ENCODE measurements around the gene WAC. TPM values are rescaled to one million over a fixed set of nuclear protein-coding genes. Genes with fewer than 3 reads are reported as not detected.
A peak's percentile ranks its signal among the peaks of the same experiment; 100 is the strongest.
"Not testable (repeated sequence)": the region's sequence is repeated elsewhere in the genome, so short reads cannot be mapped to it uniquely, and the experiment has no call there.

The WAC gene
- total RNA-seq, 4 donors from 2014 or later: 165 to 189 (median 169) TPM

DNA sequence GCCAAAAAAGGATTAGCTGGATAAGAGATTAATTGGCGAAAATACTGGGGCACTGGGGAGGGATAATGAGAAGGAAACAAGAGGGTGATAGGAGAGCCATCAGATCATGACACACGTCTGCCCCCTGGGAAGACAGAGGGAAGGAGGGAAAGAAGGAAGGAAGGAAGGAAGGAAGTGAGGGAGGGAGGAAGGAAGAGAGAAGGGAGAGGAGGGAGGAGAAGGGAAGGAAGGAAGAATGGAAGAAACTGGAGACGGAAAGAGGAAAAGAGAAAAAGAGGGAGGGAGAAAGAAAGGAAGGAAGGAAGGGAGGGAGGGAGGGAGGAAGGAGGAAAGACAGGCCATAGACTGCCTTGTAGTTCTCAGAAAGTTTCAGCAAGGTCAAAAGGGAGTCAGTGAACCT is 37.8 kb upstream of the WAC start:
- Histone ChIP-seq H3K27me3 (no peaks in the 10 kb centered on the region), H3K9me3 (no peaks in the 10 kb centered on the region), H3K27ac (no peak overlapping the region), H3K4me3 (replicated peaks in 1 of 3) (no peak overlapping the region), H3K36me3 (no peaks in the 10 kb centered on the region), H3K4me1 (peaks cover 0 to 8% of the 10 kb centered on the region in 2 donors)
- DNase-seq: no peak
- intact Hi-C loops (cut with DNase I): no loop called here
- 86 to 90% methylated on average over 3 of the region's 3 CpGs for WGBS, 2 donors
- TF ChIP-seq POLR2A (IDR thresholded peaks at IDR 0.05): no peak
- TF ChIP-seq, protein P1, sequence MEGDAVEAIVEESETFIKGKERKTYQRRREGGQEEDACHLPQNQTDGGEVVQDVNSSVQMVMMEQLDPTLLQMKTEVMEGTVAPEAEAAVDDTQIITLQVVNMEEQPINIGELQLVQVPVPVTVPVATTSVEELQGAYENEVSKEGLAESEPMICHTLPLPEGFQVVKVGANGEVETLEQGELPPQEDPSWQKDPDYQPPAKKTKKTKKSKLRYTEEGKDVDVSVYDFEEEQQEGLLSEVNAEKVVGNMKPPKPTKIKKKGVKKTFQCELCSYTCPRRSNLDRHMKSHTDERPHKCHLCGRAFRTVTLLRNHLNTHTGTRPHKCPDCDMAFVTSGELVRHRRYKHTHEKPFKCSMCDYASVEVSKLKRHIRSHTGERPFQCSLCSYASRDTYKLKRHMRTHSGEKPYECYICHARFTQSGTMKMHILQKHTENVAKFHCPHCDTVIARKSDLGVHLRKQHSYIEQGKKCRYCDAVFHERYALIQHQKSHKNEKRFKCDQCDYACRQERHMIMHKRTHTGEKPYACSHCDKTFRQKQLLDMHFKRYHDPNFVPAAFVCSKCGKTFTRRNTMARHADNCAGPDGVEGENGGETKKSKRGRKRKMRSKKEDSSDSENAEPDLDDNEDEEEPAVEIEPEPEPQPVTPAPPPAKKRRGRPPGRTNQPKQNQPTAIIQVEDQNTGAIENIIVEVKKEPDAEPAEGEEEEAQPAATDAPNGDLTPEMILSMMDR (IDR thresholded peaks at IDR 0.05): no peak

DNA sequence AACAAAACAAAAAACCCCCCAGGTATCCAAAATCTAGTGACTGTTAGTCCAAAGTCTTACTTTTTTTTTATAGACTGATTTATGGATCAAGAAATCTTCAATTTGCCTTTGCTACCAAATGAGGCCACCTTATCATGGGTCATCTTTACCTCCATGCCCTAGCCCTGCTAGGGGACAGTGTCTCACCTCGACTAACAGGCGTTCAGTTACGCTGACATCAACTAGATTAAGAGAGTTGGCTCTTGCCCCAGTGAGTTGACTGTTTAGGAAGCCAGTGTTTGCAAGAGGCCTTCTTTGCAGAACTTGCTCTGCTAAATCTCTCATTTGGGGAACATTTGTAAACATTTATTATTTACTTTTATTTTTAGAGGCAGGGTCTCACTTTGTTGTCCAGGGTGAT is 36.9 kb upstream of the WAC start:
- Histone ChIP-seq H3K9me3 (no peaks in the 10 kb centered on the region), H3K27ac (peak overlapping the region in 1 of 3 donors; percentile 28), H3K4me3 (replicated peaks in 1 of 3) (no peak overlapping the region), H3K36me3 (no peaks in the 10 kb centered on the region), H3K4me1 (peaks cover 0 to 14% of the 10 kb centered on the region in 2 donors), H3K27me3 (no peaks in the 10 kb centered on the region)
- intact Hi-C loops (cut with DNase I): no loop called here
- DNase-seq: no peak
- TF ChIP-seq POLR2A (IDR thresholded peaks at IDR 0.05): no peak
- TF ChIP-seq, protein P1 (IDR thresholded peaks at IDR 0.05): no peak
- WGBS, 2 donors: 74 to 77% methylated on average over 3 of the region's 3 CpGs

DNA sequence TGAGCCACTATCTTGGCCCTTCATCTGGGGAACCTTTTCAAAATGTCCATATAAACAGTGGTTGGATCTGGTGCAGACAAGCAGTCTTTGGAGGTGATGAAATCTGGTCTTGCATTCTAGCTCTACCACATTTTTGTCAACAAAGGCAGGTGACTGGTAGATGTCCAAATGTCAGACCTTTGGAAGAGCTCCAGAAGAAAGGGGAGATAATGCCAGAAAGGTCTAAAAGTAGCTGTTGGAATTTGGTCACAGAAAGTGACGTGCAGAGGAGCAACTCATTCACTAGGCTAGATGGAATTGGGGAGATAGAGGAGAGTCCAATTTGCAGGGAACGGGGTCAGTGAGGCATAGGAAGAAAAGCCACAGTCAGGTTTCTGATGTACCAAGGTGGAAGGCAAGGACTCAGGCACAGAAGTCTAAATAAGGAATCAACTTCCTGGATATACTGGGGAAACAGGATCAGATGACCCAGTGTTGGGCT is 36.4 kb upstream of the WAC start:
- Histone ChIP-seq H3K4me3 (replicated peaks in 1 of 3) (no peak overlapping the region), H3K4me1 (peaks cover 4 to 17% of the 10 kb centered on the region in 2 donors), H3K27me3 (no peaks in the 10 kb centered on the region), H3K9me3 (no peaks in the 10 kb centered on the region), H3K36me3 (no peaks in the 10 kb centered on the region), H3K27ac (peak overlapping the region in 1 of 3 donors; percentile 28)
- WGBS, 2 donors: 49 to 59% methylated on average over 2 of the region's 2 CpGs
- TF ChIP-seq, protein P1 (IDR thresholded peaks at IDR 0.05): no peak
- no peak for TF ChIP-seq POLR2A (IDR thresholded peaks at IDR 0.05)
- intact Hi-C loops (cut with DNase I): no loop called here
- DNase-seq: peak in 1 of 2 donors; percentile 6

DNA sequence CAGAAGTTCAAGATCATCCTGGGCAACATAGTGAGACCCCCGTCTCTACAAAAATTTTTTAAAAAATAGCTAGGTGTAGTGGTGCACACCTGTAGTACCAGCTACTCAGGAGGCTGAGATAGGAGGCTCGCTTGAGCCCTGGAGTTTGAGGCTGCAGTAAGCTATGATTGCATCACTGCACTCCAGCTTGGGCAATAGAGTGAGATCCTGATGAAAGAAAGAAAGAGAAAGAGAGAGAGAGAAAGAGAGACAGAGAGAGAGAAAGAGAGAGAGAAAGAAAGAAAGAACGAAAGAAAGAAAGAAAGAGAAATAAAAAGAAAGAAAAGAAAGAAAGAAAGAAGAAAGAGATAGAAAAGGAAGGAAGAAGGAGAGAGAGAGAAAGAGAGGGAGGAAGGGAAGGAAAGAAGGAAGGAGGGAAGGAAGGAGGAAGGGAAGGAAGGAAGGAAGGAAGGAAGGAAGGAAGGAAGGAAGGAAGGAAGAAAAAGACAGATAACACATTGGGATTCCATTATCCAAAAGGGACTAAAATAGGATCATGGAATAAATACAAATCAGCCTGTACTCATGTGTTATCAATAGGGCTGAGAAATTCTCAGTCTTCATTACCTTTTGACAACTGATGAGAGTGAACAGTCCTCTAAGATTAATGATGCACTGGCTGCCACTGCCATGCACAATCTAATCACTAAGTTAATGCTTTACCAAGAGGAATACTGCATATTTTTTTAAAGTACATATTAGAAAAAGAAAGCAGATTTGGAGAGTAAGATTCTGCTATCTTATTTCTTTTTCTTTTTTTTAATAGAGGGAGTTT is 35.4 kb upstream of the WAC start:
- no peak overlapping the region for H3K27ac ChIP-seq
- H3K4me3 ChIP-seq (replicated peaks in 1 of 3): no peak overlapping the region
- TF ChIP-seq POLR2A (IDR thresholded peaks at IDR 0.05): no peak
- TF ChIP-seq, protein P1 (IDR thresholded peaks at IDR 0.05): no peak
- H3K27me3 ChIP-seq: no peaks in the 10 kb centered on the region
- no peaks in the 10 kb centered on the region for H3K9me3 ChIP-seq
- intact Hi-C loops (cut with DNase I): no loop called here
- 78 to 84% methylated on average over 3 of the region's 3 CpGs for WGBS, 2 donors
- no peaks in the 10 kb centered on the region for H3K36me3 ChIP-seq
- no peak for DNase-seq
- H3K4me1 ChIP-seq: peaks cover 4 to 17% of the 10 kb centered on the region in 2 donors

DNA sequence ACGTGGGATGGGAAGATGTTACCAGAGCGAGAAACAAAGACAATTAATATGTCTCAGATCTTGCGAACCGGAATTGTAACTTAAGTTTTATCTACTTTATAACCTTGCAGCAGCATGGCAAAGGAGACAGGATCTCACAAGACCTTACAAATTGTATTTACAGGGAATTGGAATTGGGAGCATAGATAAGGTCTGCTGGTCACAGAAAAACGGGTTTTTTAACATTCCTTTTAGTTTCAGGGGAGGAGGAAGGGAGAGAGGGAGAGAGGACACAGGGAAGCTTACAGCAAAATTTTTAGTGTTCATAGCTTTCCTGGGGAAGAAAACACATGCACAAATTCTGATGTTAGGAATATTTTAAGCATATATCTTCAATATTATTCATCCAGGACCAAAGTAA is 32.7 kb upstream of the WAC start:
- peak in 1 of 2 donors; percentile 6 for DNase-seq
- H3K36me3 ChIP-seq; H3K4me3 ChIP-seq (replicated peaks in 1 of 3); intact Hi-C loops (cut with DNase I); H3K27me3 ChIP-seq; H3K9me3 ChIP-seq: not testable (repeated sequence)
- peak overlapping the region; percentile 67 to 88 (median 79) for H3K27ac ChIP-seq
- peak in 1 of 2 donors; percentile 13 for TF ChIP-seq POLR2A (IDR thresholded peaks at IDR 0.05)
- whole genome bisulfite sequencing, 2 donors: 24 to 27% methylated on average over 5 of the region's 5 CpGs
- peaks cover 4 to 17% of the 10 kb centered on the region in 2 donors for H3K4me1 ChIP-seq

Measured in thyroid gland (tissue), 4 donors.